Activated gamma-delta T cell treated with Interleukin-2 at 50 U/mL for 16 hours (primary cell): ENCODE results near the gene CDK7.
A peak's percentile ranks its signal among the peaks of the same experiment; 100 is the strongest.
"Not testable (repeated sequence)": the region's sequence is repeated elsewhere in the genome, so short reads cannot be mapped to it uniquely, and the experiment has no call there.

Source experiments
- DNase-seq: peaks from one replicate; pipeline ENCODE4 v3.0.0-alpha.2; 2020

CDK7 gene

DNA sequence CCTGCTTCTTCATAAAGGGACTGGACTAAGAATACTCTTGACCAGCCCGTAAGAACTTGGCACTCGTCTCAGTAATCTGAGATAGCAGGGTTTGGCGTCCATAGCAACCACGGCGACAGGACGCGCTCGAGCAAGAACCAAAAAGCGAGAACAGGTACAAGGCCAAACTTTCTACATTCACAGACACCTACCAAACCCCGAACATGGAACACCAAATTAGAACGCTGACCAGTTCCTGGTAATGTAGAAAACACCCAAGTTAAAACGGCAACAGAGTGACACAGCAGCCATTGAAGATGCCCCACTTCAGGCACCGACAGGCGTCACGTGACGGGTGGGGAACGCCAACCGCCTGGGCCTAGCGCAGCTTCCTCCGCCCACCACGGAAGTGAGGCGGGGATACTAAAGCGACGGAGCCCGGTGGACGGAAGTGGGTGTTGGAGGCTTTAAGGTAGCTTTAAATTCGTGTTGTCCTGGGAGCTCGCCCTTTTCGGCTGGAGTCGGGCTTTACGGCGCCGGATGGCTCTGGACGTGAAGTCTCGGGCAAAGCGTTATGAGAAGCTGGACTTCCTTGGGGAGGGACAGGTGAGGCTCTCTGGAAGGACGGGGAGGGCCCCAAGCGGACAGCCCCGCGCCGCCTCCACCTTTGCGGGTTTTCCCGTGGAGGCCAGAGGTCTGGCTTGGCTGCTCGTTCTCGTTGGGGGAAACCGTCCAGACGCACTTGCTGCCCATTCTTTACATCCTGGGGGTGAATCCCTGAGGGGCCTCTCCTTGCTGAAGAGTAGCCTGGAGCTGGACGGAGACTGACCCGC lies at the start of gene CDK7:
TSS of gene CDK7 (plus strand) at position 430 of the 812 bp plus-strand sequence. CDS start at position 520, 90 bp downstream.
- DNase-seq = peak; percentile 91

DNA sequence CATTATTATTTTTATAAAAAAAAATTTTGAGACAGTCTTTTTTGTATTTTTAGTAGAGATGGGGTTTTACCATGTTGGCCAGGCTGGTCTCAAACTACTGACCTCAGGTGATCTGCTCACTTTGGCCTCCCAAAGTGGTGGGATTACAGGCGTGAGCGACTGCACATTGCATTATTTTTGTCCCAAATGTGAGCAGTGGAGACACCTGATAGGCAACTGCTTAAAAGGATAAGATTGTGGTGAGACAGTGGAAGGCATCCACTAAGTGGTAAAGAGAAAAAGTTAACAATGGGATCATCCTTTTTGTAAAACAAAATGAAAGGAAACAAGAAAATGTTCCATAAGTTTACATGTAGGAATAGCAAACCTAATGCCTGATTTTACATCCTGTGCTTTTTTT lies 47.3 kb upstream of the CDK7 start:
- DNase-seq = no peak

DNA sequence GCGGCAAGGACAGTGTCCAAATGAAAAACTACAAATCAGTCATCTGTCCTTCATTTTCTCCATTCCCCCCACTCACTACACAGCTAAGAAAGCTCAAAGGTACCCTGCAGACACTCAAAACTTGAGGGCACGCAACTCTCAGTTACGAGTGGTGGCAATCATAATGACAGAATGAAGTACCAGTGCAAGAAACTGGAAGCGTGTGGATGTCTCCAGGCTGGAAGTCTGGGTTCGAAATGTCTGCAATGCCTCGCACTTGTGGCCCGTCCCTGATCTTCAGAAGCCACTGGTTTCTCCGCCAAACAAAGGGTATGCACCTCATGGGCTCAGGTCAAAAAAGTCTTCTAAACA lies 45.9 kb upstream of the CDK7 start:
- no peak for DNase-seq

DNA sequence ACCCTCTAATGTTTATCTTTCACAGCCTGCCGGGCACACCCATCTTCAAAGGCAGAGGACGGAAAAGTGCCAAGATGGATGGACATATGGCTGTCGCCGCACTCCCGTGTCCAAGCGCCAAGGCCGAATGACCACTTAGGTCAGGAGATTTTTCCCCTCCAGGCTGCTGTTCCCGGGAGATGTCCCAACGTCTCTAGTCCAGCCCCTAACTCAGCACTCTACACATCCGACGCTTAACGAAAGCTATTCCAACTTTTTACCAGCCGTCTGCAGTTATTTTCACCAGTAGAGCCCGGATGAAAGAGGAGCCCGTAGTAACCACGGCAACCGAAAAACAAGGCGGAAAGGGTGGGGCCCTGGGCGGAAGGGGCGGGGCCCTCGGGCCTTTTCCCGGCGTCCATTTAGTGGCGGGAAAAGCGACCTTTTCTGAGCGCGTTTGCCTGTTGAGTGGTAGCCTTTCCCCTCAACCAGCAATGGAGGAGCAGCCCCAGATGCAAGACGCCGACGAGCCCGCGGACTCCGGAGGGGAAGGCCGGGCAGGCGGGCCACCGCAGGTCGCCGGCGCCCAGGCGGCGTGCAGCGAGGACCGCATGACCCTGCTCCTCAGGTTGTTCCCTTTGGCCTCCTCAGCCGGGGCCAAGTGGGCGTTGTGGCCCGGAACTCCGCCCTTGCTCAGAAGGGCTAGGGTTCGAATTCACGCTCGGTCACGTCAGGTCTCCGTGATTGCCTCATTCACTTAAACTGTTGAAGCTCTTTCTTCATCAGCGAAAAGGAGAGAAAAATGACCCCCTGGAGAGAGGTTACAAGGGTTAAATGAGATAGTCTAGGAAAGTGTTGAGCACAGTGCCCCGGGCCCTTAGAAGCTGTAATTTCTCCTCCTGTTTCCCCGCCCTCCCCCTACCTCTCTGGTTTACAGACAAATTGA lies 45.3 kb upstream of the CDK7 start, which contains the start of gene CENPH:
TSS of gene CENPH (plus strand) at position 422 of the 925 bp plus-strand sequence. CDS start at position 474, 52 bp downstream.
- peak; percentile 87 for DNase-seq

DNA sequence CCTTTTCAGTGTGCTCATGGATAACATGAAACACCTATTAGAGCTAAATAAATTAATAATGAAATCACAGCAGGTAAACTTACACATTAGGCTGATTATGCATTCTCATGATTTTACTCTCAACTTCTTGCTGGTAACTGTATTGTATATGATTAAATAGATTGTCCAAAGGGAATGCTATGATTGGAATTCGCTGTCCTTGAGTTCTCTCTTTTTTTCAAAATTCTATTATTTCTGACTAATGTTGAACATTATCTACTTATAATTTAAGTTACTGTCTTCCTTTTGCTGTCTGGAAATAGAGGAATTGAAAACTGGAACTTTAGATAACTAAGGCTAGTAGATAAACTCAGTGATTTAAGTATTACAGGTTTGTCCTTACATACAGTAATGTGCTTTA lies 32.2 kb upstream of the CDK7 start:
- no peak for DNase-seq

DNA sequence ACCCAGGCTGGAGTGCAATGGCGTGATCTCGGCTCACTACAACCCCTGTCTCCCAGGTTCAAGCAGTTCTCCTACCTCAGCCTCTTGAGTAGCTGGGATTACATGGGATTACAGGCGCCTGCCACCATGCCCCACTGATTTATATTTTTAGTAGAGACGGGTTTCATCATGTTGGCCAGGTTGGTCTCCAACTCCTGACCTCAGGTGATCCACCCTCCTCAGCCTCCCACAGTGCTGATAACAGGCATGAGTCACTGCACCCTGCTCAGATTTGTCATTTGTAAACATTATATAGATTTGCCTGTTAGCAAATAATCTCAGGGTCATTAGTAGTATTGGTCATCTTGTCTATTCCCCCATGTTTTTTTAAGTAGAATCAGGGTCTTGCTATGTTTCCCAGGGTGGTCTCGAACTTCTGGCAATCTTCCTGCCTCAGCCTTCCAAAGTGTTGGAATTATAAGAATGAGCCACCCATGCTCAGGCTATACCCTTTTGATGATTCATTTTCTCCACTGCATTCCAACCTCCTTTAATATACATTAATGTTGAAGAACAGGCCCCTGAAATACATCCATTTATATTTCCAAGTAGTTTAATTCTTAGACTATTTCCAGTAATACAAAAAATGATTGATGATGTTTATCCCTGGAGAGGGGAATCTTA lies 28.0 kb upstream of the CDK7 start:
- DNase-seq = no peak

DNA sequence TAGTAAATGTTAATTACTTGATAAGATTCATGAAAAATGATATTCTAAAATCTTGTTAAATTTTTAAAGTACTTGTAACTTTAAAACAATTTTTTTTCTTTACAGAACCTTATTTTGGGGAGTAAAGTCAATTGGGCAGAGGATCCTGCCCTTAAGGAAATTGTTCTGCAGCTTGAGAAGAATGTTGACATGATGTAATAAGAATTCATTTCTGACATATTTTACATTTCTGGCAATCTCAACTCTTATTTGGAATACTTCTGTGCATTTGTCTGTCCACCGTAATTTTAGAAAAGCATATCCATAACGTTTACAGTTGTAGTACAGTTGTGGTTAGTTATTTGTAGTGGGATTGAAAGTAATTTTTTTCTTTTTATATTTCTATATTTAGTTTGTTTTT lies 25.1 kb upstream of the CDK7 start:
- no peak for DNase-seq

DNA sequence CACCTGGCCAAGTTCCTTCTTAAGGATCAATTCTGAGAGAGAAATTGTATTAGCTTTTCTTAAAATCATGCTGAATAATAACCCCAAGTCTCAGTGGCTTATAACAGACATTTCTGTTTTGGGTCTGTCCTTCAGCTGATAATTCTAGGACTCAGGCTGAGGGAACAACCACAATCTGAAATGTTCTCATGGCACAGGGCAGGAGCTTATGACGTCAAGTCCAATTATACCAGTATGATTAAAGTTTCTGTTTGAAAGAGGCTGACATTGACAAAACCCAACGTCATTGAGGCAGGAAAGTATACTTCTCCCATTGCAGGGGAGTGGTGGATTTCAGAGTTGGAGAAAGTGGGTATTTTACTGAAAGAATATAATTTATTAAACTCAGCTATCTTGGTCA lies 23.5 kb upstream of the CDK7 start:
- DNase-seq = no peak

DNA sequence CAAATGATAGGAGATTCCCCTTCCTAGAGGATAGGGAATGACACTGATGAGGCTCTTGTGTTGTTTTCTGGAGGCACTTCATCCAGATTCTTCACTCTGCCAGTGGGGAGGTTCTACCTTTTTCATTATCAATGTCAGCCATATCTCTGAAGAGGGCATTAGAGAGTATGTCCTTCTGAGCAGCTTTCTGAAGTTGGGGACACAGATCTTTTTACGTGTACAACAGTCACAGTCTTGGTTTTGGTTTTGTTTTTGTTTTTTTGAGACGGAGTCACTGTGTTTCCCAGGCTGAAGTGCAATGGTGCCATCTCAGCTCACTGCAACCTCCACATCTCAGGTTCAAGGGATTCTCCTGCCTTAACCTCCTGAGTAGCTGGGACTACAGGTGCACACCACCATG lies 22.7 kb upstream of the CDK7 start:
- DNase-seq = no peak

DNA sequence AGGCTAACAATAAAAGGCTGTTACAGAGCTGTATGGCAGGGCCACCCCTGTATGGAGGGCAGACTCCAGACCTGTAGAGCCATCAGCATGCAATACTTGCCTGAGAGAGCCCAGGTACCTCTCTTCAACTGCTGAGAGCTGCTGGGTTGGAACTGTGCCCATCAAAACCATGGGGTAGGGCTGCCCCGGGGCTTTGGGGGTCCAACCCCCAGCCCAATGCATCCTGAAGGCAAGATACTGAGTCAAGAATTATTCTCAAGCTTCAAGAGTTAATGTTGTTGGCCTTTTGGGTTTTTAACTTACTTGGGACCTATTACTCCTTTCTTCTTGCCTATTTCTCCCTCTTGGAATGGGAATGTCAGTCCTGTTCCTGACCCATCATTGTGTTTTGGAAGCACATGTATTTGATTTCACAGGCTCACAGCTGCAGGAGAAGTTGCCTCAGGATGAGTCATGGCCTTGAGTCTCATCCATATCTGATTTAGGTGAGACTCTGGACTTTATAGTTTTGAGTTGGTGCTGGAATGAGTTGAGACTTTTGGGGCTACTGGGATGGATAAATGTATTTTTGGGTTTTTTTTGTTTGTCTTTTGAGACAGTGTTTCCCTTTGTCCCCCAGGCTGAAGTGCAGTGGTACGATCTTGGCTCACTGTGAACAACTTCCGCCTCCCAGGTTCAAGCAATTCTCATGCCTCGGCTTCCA lies 21.0 kb upstream of the CDK7 start:
- DNase-seq = no peak

DNA sequence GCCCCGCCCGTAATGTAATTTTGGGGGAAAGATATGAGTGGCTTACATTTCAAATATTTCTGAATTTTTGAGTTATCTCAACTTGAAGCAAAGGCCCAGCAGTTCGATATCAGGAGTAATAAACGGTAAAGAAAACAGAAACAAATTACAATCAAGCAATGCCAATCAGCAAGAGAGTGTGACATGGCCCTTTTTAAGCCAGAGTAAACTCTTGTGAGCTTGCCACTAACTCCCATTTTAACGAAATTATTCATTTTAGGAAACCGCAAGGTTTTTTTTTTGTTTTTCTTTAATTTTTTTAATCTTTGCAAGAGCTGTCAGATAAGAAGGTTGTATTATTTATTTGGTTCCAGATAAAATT lies 17.6 kb upstream of the CDK7 start:
- DNase-seq = no peak

DNA sequence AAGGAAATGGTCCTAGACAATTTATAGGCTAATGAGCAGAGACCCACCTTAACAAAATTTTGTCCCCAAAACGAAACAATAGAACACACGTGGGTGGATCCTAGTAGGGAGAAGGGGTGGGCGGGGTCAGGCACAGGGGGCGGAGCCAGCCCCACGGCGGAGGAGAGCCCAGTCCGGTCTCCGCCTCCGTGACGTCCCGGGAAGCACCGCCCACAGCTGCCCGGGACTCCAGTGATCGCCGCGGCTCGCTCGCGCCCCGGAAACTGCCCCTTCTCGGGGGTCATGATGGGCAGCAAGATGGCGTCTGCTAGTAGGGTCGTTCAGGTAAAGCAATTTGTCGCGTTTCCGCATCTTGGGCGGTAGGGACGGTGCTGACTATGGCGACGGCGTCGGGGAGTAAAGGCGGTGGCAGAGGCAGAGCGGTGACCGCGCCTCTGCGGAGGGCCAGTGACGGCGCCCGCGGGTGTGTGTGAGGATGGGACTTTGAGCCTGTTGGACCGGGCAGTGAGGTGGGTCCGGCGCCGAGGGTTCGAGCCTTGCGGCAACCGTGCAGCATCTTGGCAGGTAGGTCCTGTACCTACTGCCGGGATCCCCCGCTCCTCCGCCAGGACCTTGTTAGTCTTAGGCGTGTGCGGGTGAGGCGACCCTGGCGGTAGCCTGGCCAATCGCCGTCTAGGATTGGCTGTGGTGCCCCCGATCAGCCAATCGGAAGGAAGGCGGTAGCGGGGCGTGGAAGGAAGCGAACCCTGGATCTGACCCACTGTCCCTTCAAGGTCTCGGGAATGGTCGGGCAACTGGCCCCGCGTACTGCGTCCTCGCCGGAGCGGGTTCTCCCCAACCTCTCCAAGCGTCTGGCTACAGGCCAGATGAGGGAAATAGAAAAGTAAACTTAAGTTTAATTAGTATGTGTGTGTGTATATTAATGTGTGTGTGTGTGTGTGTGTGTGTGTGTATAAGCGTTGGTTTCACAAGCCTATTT lies 16.8 kb upstream of the CDK7 start:
- peak; percentile 92 for DNase-seq

DNA sequence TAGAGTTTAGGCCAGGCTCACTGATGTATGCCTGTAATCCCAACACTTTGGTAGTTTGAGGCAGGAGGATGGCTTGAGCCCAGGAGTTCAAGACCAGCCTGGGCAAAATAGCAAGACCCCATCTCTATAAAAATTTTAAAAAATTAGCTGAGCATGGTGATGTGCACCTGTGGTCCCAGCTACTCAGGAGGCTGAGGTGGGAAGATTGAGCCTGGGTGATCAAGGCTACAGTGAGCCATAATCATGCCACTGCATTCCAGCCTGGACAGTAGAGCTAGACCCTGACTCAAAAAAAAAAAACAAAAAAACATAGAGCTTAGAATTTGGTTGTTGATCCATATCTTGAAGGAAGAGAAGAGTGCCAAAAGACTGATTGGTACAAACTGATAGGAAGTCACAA lies 14.7 kb upstream of the CDK7 start:
- no peak for DNase-seq

DNA sequence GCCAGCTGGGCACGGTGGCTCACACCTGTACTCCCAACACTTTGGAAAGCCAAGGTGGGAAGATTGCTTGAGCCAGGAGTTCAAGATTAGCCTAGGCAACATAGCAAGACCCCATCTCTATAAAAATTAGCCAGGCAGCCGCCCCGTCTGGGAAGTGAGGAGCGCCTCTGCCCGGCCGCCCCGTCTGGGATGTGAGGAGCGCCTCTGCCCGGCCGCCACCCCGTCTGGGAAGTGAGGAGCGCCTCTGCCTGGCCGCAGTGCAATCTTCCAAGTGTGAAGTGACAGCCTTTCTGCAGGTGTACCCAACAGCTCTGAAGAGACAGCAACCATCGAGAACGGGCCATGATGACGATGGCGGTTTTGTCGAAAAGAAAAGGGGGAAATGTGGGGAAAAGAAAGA lies 14.3 kb upstream of the CDK7 start:
- not testable (repeated sequence) for DNase-seq

DNA sequence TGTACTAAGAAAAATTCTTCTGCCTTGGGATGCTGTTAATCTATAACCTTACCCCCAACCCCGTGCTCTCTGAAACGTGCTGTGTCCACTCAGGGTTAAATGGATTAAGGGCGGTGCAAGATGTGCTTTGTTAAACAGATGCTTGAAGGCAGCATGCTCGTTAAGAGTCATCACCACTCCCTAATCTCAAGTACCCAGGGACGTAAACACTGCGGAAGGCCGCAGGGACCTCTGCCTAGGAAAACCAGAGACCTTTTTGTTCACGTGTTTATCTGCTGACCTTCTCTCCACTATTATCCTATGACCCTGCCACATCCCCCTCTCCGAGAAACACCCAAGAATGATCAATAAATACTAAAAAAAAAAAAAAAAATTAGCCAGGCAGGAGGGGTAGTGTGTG lies 13.9 kb upstream of the CDK7 start:
- DNase-seq = not testable (repeated sequence)

DNA sequence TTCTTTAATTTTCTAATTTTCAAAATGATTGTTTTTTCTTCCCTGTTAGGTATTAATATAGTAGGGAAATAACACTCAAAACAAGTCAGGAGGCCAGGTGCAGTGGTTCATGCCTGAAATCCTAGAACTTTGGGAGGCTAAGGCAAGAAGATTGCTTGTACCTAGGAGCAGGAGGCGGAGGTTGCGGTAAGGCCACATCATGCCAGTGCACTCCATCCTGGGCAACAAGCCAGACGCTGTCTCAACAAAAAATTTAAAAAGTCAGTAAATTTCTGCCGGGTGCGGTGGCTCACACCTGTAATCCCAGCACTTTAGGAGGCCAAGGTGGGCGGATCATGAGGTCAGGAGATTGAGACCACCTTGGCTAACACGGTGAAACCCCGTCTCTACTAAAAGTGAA lies 10.2 kb upstream of the CDK7 start:
- no peak for DNase-seq

DNA sequence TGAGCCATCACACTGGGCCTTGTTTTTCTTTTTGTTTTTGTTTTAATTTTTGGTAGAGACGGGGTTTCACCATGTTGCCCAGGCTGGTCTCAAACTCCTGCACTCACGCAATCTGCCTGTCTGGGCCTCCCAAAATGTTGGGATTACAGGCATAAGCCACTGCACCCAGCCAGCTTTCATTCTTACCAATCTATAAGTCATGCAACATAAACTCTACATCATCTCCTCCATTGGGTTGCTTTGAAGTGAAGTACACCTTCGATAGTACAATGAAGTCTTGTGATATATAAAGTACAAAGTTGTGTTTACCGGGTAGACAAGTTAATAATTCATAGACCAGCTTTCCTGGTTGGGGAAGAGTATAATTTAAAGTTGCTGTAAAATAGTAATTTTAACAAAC lies 8.8 kb upstream of the CDK7 start:
- DNase-seq = no peak

DNA sequence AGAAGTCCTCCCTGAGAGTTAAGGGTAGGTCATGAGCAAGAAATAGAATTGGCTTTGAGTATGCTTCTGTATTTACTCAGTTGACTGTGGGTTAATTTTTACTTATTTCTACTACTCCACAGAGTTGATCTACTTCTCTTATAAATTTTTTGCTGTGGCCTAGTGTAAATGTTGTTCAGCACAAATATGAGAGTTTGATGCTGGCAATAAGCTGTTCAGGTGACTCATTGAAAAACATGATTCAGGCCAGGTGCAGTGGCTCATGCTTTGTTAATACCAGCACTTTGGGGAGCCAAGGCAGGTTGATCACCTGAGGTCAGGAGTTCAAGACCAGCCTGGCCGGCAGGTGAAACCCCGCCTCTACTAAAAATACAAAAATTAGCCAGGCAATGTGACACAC lies 4.5 kb upstream of the CDK7 start:
- DNase-seq = no peak

DNA sequence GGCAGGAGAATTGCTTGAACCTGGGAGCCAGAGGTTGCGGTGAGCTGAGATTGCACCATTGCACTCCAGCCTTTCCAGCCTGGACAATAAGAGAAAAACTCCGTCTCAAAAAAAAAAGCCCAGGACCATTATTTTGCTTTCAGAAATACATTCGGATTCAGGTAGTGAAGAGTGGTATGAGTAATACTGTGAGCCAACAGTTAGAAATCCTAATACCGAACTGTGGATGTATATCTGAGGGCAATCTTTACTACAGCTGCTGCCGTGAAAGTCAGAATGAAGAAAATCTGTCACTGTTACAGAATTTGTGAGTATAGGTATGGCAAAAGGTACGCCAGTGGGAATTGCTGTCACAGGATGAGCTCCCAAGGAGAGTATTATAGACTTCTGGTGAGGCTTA lies 3.4 kb upstream of the CDK7 start:
- DNase-seq = no peak

DNA sequence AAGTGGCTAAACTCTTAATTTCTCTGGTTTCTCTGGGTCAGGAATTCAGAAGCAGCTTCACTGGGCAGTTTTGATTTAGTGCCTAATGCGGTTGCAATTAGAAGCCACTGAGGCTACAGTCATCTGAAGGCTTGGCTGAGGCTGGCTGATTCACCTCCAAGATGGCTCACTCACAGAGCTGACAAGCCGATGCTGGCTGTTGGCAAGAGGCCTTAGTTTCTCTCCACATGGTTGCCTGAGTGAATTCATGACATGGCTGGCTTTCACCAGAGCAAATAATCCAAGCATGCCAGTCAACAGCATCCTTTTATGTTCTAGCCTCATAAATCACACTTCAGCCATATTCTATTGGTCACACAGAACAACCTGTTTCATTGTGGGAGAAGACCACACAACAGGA lies 2.8 kb upstream of the CDK7 start:
- DNase-seq = no peak

DNA sequence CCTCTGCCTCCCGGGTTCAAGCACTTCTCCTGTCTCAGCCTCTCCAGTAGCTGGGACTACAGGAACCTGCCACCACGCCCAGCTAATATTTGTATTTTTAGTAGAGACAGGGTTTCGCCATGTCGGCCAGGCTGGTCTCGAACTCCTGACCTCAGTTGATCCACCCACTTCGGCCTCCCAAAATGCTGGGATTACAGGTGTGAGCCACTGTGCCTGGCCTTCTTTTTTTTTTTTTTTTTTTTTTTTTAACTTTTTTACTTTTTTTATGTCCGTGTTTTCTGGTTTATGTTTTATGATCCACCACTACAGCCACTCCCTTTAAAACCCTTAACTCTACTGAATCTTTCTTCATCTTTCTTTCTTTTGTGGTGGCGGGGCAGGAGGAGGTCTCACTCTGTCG lies 2.0 kb downstream of the CDK7 start:
- not testable (repeated sequence) for DNase-seq

DNA sequence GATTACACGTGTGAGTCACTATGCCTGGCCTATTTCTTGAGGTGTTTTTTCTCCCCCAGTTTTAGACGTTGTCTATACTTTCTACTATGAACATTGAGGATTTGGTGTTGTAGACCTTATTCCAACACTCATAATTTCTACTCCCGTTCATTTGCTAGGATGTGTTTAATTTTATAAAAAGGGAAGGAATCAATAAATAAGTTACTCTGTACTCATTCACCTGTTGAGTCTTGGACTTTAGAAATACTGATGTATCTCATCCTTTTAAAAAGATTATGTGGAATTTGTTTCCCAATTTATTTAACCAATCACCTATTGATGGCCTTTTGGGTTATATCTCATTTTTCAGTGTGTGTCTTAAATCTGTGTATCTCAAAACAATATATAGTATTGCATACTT lies 3.2 kb downstream of the CDK7 start:
- DNase-seq = no peak
